Upper lobe of right lung (tissue), 1 donor: ENCODE measurements around the gene UBAP2L. TPM values are rescaled to one million over a fixed set of nuclear protein-coding genes. Genes with fewer than 3 reads are reported as not detected.
"Not testable (repeated sequence)": the region's sequence is repeated elsewhere in the genome, so short reads cannot be mapped to it uniquely, and the experiment has no call there.

ENCODE experiments used
- ATAC-seq: fragments of 200-7000 bp; cut with Tn5 transposase; one replicate; pipeline ENCODE4 v1.9.1; 2020; ENCODE audit warnings: mild to moderate bottlenecking, moderate library complexity
- DNase-seq: peaks from one replicate; pipeline ENCODE4 v3.0.0-alpha.2; 2020
- H3K27ac ChIP-seq: fragments of 200-600 bp; one replicate; pipeline ENCODE4 v1.8.0; 2022
- H3K27me3 ChIP-seq: fragments of 200-600 bp; one replicate; pipeline ENCODE4 v1.8.0; 2022; ENCODE audit warnings: mild to moderate bottlenecking
- H3K36me3 ChIP-seq: fragments of 200-600 bp; one replicate; pipeline ENCODE4 v1.8.0; 2022
- H3K4me1 ChIP-seq: fragments of 200-600 bp; one replicate; pipeline ENCODE4 v1.8.0; 2022
- H3K4me3 ChIP-seq: fragments of 200-600 bp; one replicate; pipeline ENCODE4 v1.8.0; 2022; ENCODE audit warnings: mild to moderate bottlenecking
- H3K9me3 ChIP-seq: fragments of 200-600 bp; one replicate; pipeline ENCODE4 v1.8.0; 2022
- CTCF ChIP-seq: fragments of 200-600 bp; IDR thresholded peaks from one replicate; pipeline ENCODE4 v1.8.0; 2022; ENCODE audit warnings: antibody characterized with exemption
- intact Hi-C: fragments of 100-400 bp; cut with DNase I; formaldehyde crosslinking; loops from one replicate; pipeline ENCODE4 v1.11.0; 2022
- microRNA-seq: library from miRNA; unstranded; fragments of <30 nt; microRNA quantifications from one replicate; pipeline ENCODE4 v1.2.0, GENCODE V29; 2020; ENCODE audit warnings: borderline microRNAs expressed
- total RNA-seq: library from RNA; stranded (reverse); fragmentation: NEBNext Ultra II Directional; extraction: Animal tissue kit (Norgen Biotek cat#: 25700); gene quantifications from one replicate; pipeline ENCODE4 v1.2.1, GENCODE V29; 2021
- donor health status: DM: no; HTN: yes; CAD: no; lungs with severe emphysema.

The UBAP2L gene
- total RNA-seq, 1 donor from 2014 or later, result 156 TPM

DNA sequence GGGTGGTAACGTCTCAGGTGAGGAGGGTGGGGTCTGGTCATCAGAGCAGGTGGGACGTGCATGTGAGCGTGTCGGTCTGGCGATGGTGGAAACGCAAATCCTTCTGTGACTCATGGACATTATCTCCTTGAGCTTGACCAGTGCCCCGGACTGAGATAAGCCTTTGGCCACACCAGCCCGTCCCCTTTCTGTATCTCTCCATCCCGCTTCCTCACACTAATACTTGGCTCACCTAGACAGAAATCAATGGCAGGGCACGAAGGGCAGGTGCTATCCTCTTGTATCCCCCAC, 92.3 kb downstream of the UBAP2L start:
- H3K36me3 ChIP-seq, result no peaks in the 10 kb centered on the region
- no peaks in the 10 kb centered on the region for H3K27me3 ChIP-seq
- no peaks in the 10 kb centered on the region for H3K4me1 ChIP-seq
- H3K4me3 ChIP-seq, result no peak overlapping the region
- ATAC-seq (no peak), DNase-seq (peak; percentile 11)
- no peak for TF ChIP-seq CTCF
- peaks cover 4% of the 10 kb centered on the region for H3K9me3 ChIP-seq
- intact Hi-C loops, result no loop called here
- no peak overlapping the region for H3K27ac ChIP-seq

- H3K27me3 ChIP-seq, H3K4me1 ChIP-seq, H3K9me3 ChIP-seq, H3K36me3 ChIP-seq, DNase-seq, H3K4me3 ChIP-seq, ATAC-seq, intact Hi-C loops, H3K27ac ChIP-seq: not testable (repeated sequence)
Observed at GRCh38 chr1:154314226-154314625, 93.5 kb downstream of the UBAP2L start.

DNA sequence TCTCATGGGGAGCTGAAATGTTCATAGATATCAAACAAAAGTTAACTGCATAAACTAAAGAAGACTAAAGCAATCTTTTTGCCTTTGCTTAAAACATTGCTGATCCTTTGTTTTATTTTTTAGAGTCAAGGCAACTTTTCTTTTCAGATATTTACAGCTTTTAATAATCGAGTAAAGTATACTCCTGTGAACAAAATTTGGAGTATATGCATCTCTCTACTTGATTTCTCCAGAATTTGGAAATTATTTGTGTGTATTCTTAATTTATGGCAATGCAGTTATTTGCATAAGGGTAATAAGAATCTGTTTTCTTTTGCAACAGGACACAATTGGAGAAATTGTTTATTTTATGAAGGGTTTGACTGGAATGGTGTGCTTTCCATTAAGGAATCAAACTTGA, 95.9 kb downstream of the UBAP2L start:
- H3K4me3 ChIP-seq, result no peak overlapping the region
- no peaks in the 10 kb centered on the region for H3K4me1 ChIP-seq
- intact Hi-C loops, result no loop called here
- peaks cover 4% of the 10 kb centered on the region for H3K9me3 ChIP-seq
- DNase-seq (no peak), ATAC-seq (no peak)
- no peak for TF ChIP-seq CTCF
- no peaks in the 10 kb centered on the region for H3K27me3 ChIP-seq
- H3K36me3 ChIP-seq, result no peaks in the 10 kb centered on the region
- H3K27ac ChIP-seq, result no peak overlapping the region

- no peak for TF ChIP-seq CTCF
- no peak for DNase-seq
Observed at GRCh38 chr1:154318386-154318785, 97.6 kb downstream of the UBAP2L start.

More at GRCh38 chr1:154318386-154318785, 97.6 kb downstream of the UBAP2L start:
- Histone ChIP-seq H3K4me1 (no peaks in the 10 kb centered on the region), H3K27ac (no peak overlapping the region), H3K9me3 (peaks cover 4% of the 10 kb centered on the region), H3K4me3 (no peak overlapping the region), H3K27me3 (no peaks in the 10 kb centered on the region), H3K36me3 (no peaks in the 10 kb centered on the region)
- intact Hi-C loops, result no loop called here
- no peak for ATAC-seq

Small RNA genes within 50 kb of the gene (microRNA-seq; reads per million reads assigned to microRNA genes)
- 5.1 reads per million, percentile 29 among the genes with 10 or more reads in this experiment for gene MIR190B

Other genes starting within 250 kb of the UBAP2L start
- gene JTB, start 243.3 kb upstream of the UBAP2L start, total RNA-seq, result 129 TPM
- gene RAB13, start 234.6 kb upstream of the UBAP2L start, total RNA-seq, result 103 TPM
- 1,693 TPM for gene RPS27, start 230.2 kb upstream of the UBAP2L start, total RNA-seq
- gene NUP210L, start 65.9 kb upstream of the UBAP2L start, total RNA-seq, result 2.1 TPM
- gene TPM3, start 28.9 kb upstream of the UBAP2L start, total RNA-seq, result 326 TPM
- not detected for gene CFAP141, start 14.6 kb upstream of the UBAP2L start, total RNA-seq
- 78.2 TPM for gene HAX1, start 51.7 kb downstream of the UBAP2L start, total RNA-seq
- gene AQP10, start 100.1 kb downstream of the UBAP2L start, total RNA-seq, result 0.64 TPM
- gene ATP8B2, start 104.6 kb downstream of the UBAP2L start, total RNA-seq, result 35.2 TPM
- gene IL6R, start 184.4 kb downstream of the UBAP2L start, total RNA-seq, result 60.2 TPM